HepG2 (cell line): ENCODE results near the gene VSX1. TPM values are rescaled to one million over a fixed set of nuclear protein-coding genes. Genes with fewer than 3 reads are reported as not detected.
A peak's percentile ranks its signal among the peaks of the same experiment; 100 is the strongest.

Experiments used
- ATF7-NPFF ChIP-seq: sonication (generic); formaldehyde crosslinking; IDR thresholded peaks from 2 replicates; pipeline ENCODE4 v1.8.1; 2023; ENCODE audit warnings: mild to moderate bottlenecking, low read depth, missing genetic modification reagents, moderate library complexity
- EHMT2 ChIP-seq: fragments of 200-600 bp; sonication (generic); IDR thresholded peaks from 2 replicates; pipeline ENCODE4 v1.7.0; 2017; ENCODE audit warnings: antibody characterized with exemption, low read depth, low read length, borderline replicate concordance
- FUBP1 ChIP-seq: sonication (generic); formaldehyde crosslinking; IDR thresholded peaks from 2 replicates; pipeline ENCODE4 v1.5.1; 2020; ENCODE audit warnings: missing genetic modification reagents, mild to moderate bottlenecking, borderline replicate concordance
- HMG20B ChIP-seq: conservative IDR thresholded peaks from 2 replicates; pipeline ENCODE4 v1.6.1; 2016; ENCODE audit warnings: missing genetic modification reagents, missing compliant biosample characterization
- HNF4G ChIP-seq, 2 experiments: sonication (generic) in 1 of 2; formaldehyde crosslinking in 1 of 2; IDR thresholded peaks; 2 replicates each; pipeline versions ENCODE4 v1.4.0 to v1.6.1; 2011 to 2020; ENCODE audit warnings: borderline replicate concordance in 2 of 2, low read depth in 2 of 2, mild to moderate bottlenecking in 2 of 2, low read length in 1 of 2, missing genetic modification reagents in 1 of 2, moderate library complexity in 1 of 2
- KDM6A ChIP-seq: IDR thresholded peaks from 2 replicates; pipeline ENCODE4 v1.6.1; 2016; ENCODE audit warnings: low read depth
- MEF2D ChIP-seq: sonication (generic); formaldehyde crosslinking; IDR thresholded peaks from 2 replicates; pipeline ENCODE4 v1.5.1; 2020; ENCODE audit warnings: mild to moderate bottlenecking, missing genetic modification reagents
- MNT ChIP-seq: fragments of 450-650 bp; IDR thresholded peaks from 2 replicates; pipeline ENCODE4 v1.6.1; 2016
- NRL ChIP-seq: sonication (generic); formaldehyde crosslinking; IDR thresholded peaks from 2 replicates; pipeline ENCODE4 v1.5.0; 2020; ENCODE audit warnings: missing genetic modification reagents, mild to moderate bottlenecking, moderate library complexity, borderline replicate concordance
- PHF20 ChIP-seq: sonication (generic); formaldehyde crosslinking; IDR thresholded peaks from 2 replicates; pipeline ENCODE4 v1.5.0; 2020; ENCODE audit warnings: mild to moderate bottlenecking, missing genetic modification reagents
- RBFOX2 ChIP-seq: fragments of 200-400 bp; formaldehyde crosslinking; IDR thresholded peaks from 2 replicates; pipeline ENCODE4 v1.6.1; 2017; ENCODE audit warnings: low read depth, mild to moderate bottlenecking, low read length
- RORA ChIP-seq: sonication (generic); formaldehyde crosslinking; IDR thresholded peaks from 2 replicates; pipeline ENCODE4 v1.5.0; 2020; ENCODE audit warnings: mild to moderate bottlenecking, missing genetic modification reagents, moderate library complexity
- SAP130 ChIP-seq: IDR thresholded peaks from 2 replicates; pipeline ENCODE4 v1.6.1; 2016; ENCODE audit warnings: low read depth
- SOX13 ChIP-seq, 3 experiments: fragments of 450-650 bp in 1 of 3; sonication (generic) in 1 of 3; formaldehyde crosslinking in 1 of 3; IDR thresholded peaks in 2 of 3; conservative IDR thresholded peaks in 1 of 3; 2 replicates each; pipeline versions ENCODE4 v1.5.0 to v1.6.1; 2016 to 2020; ENCODE audit warnings: antibody characterized with exemption in 1 of 3, mild to moderate bottlenecking in 1 of 3, missing compliant biosample characterization in 1 of 3, missing genetic modification reagents in 1 of 3, moderate library complexity in 1 of 3
- SP5 ChIP-seq: IDR thresholded peaks from 2 replicates; pipeline ENCODE4 v1.6.1; 2016; ENCODE audit warnings: low read depth, borderline replicate concordance
- STAG1 ChIP-seq: sonication (generic); formaldehyde crosslinking; IDR thresholded peaks from 2 replicates; pipeline ENCODE4 v1.4.0; 2020; ENCODE audit warnings: missing genetic modification reagents
- TOE1 ChIP-seq: sonication (generic); formaldehyde crosslinking; IDR thresholded peaks from 2 replicates; pipeline ENCODE4 v1.4.0; 2020; ENCODE audit warnings: mild to moderate bottlenecking, missing genetic modification reagents
- ZFP91 ChIP-seq: sonication (generic); formaldehyde crosslinking; IDR thresholded peaks from 2 replicates; pipeline ENCODE4 v1.9.0; 2022; ENCODE audit warnings: missing genetic modification reagents, mild to moderate bottlenecking, borderline replicate concordance
- ZMYM2 ChIP-seq: sonication (generic); formaldehyde crosslinking; IDR thresholded peaks from 2 replicates; pipeline ENCODE4 v1.8.0; 2022; ENCODE audit warnings: mild to moderate bottlenecking, missing genetic modification reagents
- ZNF230 ChIP-seq: sonication (generic); formaldehyde crosslinking; IDR thresholded peaks from 2 replicates; pipeline ENCODE4 v1.4.0; 2020; ENCODE audit warnings: mild to moderate bottlenecking, missing genetic modification reagents
- ZNF253 ChIP-seq: sonication (generic); formaldehyde crosslinking; IDR thresholded peaks from 2 replicates; pipeline ENCODE4 v1.8.0; 2022; ENCODE audit warnings: mild to moderate bottlenecking, missing genetic modification reagents, borderline replicate concordance
- ZNF264 ChIP-seq: sonication (generic); formaldehyde crosslinking; IDR thresholded peaks from 2 replicates; pipeline ENCODE4 v1.4.0; 2020; ENCODE audit warnings: missing genetic modification reagents
- ZNF383 ChIP-seq: sonication (generic); formaldehyde crosslinking; IDR thresholded peaks from 2 replicates; pipeline ENCODE4 v1.4.0; 2020; ENCODE audit warnings: missing genetic modification reagents, mild to moderate bottlenecking, borderline replicate concordance
- ZNF713 ChIP-seq: sonication (generic); formaldehyde crosslinking; IDR thresholded peaks from 2 replicates; pipeline ENCODE4 v1.4.0; 2020; ENCODE audit warnings: mild to moderate bottlenecking, missing genetic modification reagents
- ZNF781 ChIP-seq: sonication (generic); formaldehyde crosslinking; IDR thresholded peaks from 2 replicates; pipeline ENCODE4 v1.5.1; 2020; ENCODE audit warnings: borderline replicate concordance, mild to moderate bottlenecking, missing genetic modification reagents; ENCODE audit errors: not compliant biosample characterization
- polyA plus RNA-seq, 8 experiments: library from polyadenylated mRNA; depleted of rRNA in 3 of 8; stranded (reverse) in 7 of 8; unstranded in 1 of 8; fragments of >200 nt; fragmentation: Illumina TruSeq in 4 of 8; extraction: Trizol in 4 of 8; gene quantifications; 2 replicates each; pipeline versions ENCODE4 v1.2.1 to v1.2.3, GENCODE V29; 2011 to 2016; ENCODE audit warnings: low read depth in 4 of 8, missing spikeins in 1 of 8, mixed read lengths in 1 of 8; ENCODE audit not compliant: insufficient read depth in 1 of 8
- total RNA-seq, 5 experiments: library from RNA; depleted of rRNA; stranded (reverse); fragments of >200 nt; fragmentation: Illumina TruSeq; extraction: Trizol; gene quantifications; 2 replicates each; pipeline ENCODE4 v1.2.3, GENCODE V29; 2016; ENCODE audit warnings: low read depth in 1 of 5

The VSX1 gene
- total and polyA plus RNA-seq, 2 of the 13 experiments (the other 11 are each of a cell fraction or from before 2014, with no cell fraction given): 0.04 TPM; not detected in 1

- no peak for TF ChIP-seq ZMYM2 (CRISPR knock-in tag)
- TF ChIP-seq TOE1: no peak
- no peak for TF ChIP-seq HMG20B
- TF ChIP-seq ZNF383 (CRISPR knock-in tag): no peak
- peak; percentile 61 for TF ChIP-seq HNF4G (IDR thresholded peaks at IDR 0.05; ENCODE audit: borderline replicate concordance, low read depth, low read length)
- no peak for TF ChIP-seq HNF4G (CRISPR knock-in tag; IDR thresholded peaks at IDR 0.05; ENCODE audit: borderline replicate concordance, low read depth)
- TF ChIP-seq ZNF781 (CRISPR knock-in tag): no peak
- TF ChIP-seq RORA (CRISPR knock-in tag): 0 out of 2 replicates have a peak, but pooled peaks have one; percentile 10
- 0 out of 2 replicates have a peak, but pooled peaks have one; percentile 29 for TF ChIP-seq ZNF713
- TF ChIP-seq ZNF264 (CRISPR knock-in tag): no peak
- TF ChIP-seq MNT: no peak
- no peak for TF ChIP-seq KDM6A (CRISPR knock-in tag)
- TF ChIP-seq RBFOX2: no peak
- TF ChIP-seq SP5: no peak
- no peak for TF ChIP-seq MEF2D (CRISPR knock-in tag)
- TF ChIP-seq PHF20: no peak
- TF ChIP-seq NRL (CRISPR knock-in tag): peak; percentile 54; the same call in 1 of the 2 replicates
- no peak for TF ChIP-seq EHMT2
- TF ChIP-seq ZNF253 (CRISPR knock-in tag): no peak
- TF ChIP-seq ATF7-NPFF (CRISPR knock-in tag): no peak
- TF ChIP-seq SAP130 (CRISPR knock-in tag): no peak; the same call in 1 of the 2 replicates
- no peak for TF ChIP-seq ZNF230 (CRISPR knock-in tag)
- TF ChIP-seq SOX13 (IDR thresholded peaks at IDR 0.05): no peak
- peak in 1 of 2 experiments; percentile 30; a peak in 1 of 4 replicates for TF ChIP-seq SOX13 (CRISPR knock-in tag; conservative IDR thresholded peaks at IDR 0.05 in 1 of 2, IDR thresholded peaks at IDR 0.05 in 1 of 2)
- no peak for TF ChIP-seq FUBP1
- no peak; the same call in 1 of the 2 replicates for TF ChIP-seq STAG1
- peak; percentile 24; the same call in 1 of the 2 replicates for TF ChIP-seq ZFP91
Observed at GRCh38 chr20:25065072-25065624, 16.8 kb downstream of the VSX1 start (continued).
